Coronary artery (tissue), 2 donors: ENCODE measurements around the gene KCNJ15.

Experiments
- DNase-seq: peaks from one replicate; pipeline ENCODE4 v3.0.0-alpha.2; 2017; ENCODE audit warnings: low spot score
- H3K27ac ChIP-seq, 2 donors: fragments of 200-600 bp; sonication (generic); one replicate each; pipeline ENCODE4 v1.5.1; 2016 to 2019
- H3K4me3 ChIP-seq: fragments of 200-600 bp; sonication (generic); 2 replicates; pipeline ENCODE4 v1.5.1; 2016; ENCODE audit warnings: mild to moderate bottlenecking, moderate library complexity
- TF ChIP-seq, protein P1 (sequence below): fragments of 200-600 bp; sonication (generic); IDR thresholded peaks from one replicate; pipeline ENCODE4 v1.5.1; 2019; ENCODE audit warnings: antibody characterized with exemption

The KCNJ15 gene

DNA sequence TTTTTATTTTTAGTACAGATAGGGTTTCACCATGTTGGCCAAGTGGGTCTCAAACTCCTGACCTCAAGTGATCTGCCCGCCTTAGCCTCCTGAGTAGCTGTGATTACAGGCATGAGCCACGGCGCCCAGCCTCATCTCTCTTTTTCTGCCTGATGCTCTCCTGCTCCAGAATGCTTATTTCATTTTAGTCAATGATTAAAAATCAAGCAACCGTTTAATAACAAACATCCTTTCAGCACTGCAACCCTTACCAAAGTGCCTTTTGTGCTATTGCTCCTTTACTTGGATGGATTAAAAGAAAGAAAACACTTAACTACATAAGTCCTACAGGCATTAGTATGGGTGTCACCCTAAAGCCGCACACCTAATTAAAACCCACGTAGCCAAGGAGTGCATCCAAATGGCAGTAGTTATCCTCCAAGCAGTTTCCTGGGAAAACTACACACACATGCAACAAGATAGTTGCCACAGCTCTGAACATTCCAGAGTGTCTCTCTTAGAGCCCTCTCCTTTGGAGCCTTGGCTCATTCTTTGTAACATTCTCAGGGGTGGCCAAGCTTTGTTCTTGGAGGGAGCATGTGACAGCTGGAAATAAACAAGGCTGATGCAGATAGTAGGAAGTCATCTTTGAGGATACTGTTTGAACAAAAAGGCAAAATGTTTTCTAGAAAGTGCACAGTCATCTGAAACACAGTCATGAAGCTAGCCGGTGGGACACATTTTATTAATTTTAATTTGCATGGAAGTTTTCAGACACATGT is 51.2 kb downstream of the KCNJ15 start:
- TF ChIP-seq, protein P1, sequence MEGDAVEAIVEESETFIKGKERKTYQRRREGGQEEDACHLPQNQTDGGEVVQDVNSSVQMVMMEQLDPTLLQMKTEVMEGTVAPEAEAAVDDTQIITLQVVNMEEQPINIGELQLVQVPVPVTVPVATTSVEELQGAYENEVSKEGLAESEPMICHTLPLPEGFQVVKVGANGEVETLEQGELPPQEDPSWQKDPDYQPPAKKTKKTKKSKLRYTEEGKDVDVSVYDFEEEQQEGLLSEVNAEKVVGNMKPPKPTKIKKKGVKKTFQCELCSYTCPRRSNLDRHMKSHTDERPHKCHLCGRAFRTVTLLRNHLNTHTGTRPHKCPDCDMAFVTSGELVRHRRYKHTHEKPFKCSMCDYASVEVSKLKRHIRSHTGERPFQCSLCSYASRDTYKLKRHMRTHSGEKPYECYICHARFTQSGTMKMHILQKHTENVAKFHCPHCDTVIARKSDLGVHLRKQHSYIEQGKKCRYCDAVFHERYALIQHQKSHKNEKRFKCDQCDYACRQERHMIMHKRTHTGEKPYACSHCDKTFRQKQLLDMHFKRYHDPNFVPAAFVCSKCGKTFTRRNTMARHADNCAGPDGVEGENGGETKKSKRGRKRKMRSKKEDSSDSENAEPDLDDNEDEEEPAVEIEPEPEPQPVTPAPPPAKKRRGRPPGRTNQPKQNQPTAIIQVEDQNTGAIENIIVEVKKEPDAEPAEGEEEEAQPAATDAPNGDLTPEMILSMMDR = no peak
- no peak overlapping the region for H3K4me3 ChIP-seq
- no peak for DNase-seq
- peak overlapping the region in 1 of 2 donors; percentile 49 for H3K27ac ChIP-seq

DNA sequence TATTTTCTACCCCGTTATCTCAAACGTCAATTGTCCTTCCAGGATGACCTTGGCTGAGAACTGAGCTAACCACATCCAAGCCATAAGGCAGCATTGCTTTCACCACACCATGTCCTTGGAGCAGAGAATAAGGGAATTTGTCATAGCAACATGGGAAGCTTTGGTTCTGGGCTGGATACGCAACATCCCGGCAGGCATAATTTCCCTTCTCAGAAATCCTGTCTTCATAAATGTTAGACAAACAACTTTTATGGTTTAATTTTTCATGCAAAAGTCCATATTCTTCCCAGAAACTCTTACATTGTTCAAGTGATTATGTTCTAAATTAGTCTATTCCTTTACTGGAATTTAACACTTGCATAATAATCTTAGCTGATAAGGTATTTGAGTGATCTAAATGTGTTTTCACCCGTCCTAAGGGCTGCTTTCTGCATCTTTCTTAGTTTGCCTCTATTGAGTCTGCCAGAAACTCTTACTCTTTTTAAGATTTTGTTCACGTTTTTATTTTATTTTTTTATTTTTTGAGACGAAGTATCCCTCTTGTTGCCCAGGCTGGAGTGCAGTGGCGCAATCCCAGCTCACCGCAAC is 51.8 kb downstream of the KCNJ15 start:
- TF ChIP-seq, protein P1 = no peak
- no peak overlapping the region for H3K4me3 ChIP-seq
- DNase-seq = no peak
- peak overlapping the region in 1 of 2 donors; percentile 63 for H3K27ac ChIP-seq

DNA sequence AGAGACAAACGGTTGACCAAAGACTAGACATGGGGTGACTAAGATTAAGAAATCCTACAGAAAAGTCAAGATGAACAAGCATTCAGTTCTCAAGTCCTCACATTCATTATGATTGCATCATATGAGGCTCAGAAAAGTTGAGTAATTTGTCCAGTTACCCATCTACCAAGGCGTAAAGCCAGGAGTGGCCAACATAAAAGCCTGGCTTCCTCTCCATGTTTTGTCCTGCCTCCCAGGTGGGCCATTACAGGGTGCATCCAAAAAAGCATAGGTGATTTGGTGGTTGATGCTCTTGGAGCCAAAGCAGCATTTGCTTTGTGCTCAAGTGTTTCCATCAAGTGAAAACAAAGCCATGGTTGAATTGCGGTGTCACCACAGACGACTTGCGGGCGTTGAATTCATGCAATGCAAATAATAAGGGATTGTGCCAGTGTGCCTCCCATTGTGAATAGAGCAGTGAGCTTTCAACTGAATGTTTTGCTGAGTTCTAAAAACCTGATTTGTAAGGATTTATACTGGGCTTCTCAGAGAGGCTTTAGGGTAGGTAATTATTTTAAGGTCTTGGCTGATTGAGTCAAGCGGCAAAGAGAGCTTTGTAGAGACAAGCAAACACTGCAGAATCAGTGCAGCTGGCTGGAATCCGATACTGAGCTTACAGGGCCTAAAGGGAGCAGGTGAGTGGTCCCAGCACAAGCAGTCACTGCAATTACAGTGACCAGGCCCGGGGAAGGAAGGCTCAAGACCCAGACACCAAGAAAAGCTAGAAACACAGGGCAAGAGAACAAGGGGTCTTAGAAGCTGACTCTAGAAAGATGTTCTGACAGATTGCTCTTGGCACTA is 54.1 kb downstream of the KCNJ15 start:
- TF ChIP-seq, protein P1 = no peak
- no peak overlapping the region for H3K27ac ChIP-seq

DNA sequence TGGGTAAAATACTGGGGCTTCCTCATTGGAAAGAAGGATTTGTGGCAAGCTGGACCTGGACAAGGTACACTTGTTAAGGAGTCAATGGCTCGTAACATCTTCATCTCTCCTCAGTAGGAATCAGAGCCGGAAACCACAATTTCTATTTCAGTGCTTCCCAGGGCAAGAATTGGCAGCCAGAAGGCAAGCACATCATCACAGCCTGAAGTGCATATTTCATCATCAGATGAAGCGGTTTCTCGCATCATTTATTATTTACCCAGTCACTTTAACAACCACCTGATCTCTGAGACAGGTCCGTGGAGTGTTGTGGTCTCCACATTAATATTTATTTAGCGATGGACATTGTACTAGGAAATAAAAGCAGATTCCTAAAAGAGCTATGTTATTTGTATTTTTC is 55.0 kb downstream of the KCNJ15 start:
- DNase-seq = no peak
- Histone ChIP-seq H3K27ac (no peak overlapping the region), H3K4me3 (no peak overlapping the region)
- TF ChIP-seq, protein P1 = no peak

More for the DNA sequence above, 54.1 kb downstream of the KCNJ15 start:
- H3K4me3 ChIP-seq = no peak overlapping the region
- no peak for DNase-seq

DNA sequence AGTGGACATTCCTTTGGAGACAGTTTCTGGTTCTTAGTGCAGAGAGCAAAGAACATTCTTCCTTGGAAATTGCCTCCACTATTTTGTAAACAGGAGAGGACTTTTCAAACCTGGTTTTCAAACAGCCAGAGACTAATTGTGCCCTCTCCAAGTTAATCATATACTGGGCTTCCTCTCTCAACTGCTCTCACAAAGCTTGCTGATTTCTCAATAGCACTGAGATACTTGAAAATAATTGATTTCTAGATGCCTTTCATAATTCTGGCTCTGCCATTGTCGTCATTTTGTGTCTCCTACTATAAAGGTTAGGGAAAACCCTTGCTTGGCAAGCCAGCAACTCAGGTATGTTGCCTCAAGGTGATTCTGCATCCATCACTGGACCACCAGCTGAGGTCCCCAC is 56.0 kb downstream of the KCNJ15 start:
- peak; percentile 45 for DNase-seq
- Histone ChIP-seq H3K4me3 (no peak overlapping the region), H3K27ac (no peak overlapping the region)
- TF ChIP-seq, protein P1 = no peak

DNA sequence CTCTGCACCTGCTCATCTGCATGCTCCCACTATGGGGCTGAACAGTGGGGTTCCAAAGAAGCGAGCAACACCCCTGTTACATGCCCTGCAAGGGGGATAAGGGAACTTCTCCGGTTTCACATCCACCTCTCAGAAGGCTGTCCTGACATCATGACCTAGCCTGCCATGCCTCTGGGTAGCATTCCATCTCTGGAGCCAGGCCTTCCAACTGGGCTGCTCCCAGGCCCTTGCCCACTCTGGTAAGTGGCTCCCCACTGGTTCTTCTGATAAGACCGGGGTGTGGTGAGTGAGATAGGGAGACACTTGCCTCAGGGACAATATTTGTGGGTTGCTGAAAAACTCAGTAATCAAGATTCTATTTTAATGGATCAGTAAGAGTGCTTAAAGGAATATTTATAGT is 57.8 kb downstream of the KCNJ15 start:
- TF ChIP-seq, protein P1 = no peak
- no peak overlapping the region for H3K27ac ChIP-seq
- H3K4me3 ChIP-seq = no peak overlapping the region
- DNase-seq = peak; percentile 38
